Fibroblast of lung (primary cell): ENCODE measurements around the gene ANKRD33.
"Not testable (repeated sequence)": the region's sequence is repeated elsewhere in the genome, so short reads cannot be mapped to it uniquely, and the experiment has no call there.

Experiments used
- EZH2 ChIP-seq: IDR thresholded peaks from 2 replicates; pipeline ENCODE4 v1.5.1; 2012; ENCODE audit warnings: low read length, control low read depth, mild to moderate bottlenecking; ENCODE audit errors: missing control alignments
- TF ChIP-seq, protein P1 (sequence below), 2 donors: IDR thresholded peaks in 1 of 2; conservative IDR thresholded peaks in 1 of 2; 1 replicate in 1 of 2; 2 replicates in 1 of 2; pipeline ENCODE4 v1.5.1; 2011 to 2012; ENCODE audit warnings: low read length in 2 of 2, control low read depth in 1 of 2, inconsistent platforms in 1 of 2, low read depth in 1 of 2, mild to moderate bottlenecking in 1 of 2

DNA sequence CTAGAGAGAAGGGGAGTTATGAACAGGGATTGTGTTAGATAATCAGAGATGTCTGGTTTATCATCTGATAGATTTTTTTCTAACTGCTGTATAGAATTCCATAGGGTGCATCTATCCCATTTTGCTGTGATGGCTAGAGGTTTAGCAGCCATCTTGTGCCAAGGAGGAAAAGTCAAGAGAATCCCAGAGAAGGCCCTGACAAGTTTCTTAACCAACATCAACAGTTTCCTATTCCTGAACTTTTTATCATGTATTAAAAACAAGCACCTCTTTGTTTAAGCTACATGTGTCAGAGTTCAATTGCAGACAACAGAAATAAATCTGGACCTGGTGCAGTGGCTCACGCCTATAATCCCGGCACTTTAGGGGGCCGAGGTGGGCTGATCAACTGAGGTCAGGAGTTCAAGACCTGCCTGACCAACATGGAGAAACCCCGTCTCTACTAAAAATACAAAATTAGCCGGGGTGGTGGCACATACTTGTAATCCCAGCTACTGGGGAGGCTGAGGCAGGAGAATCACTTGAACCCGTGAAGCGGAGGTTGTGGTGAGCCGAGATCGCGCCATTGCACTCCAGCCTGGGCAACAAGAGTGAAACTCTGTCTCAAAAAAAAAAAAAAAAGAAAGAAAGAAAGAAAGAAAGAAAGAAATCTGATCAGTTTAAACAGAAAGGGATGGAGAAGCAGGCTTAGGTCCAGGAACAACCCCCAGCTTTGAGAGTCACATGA, 2.4 kb upstream of the ANKRD33 start:
- TF ChIP-seq, protein P1, sequence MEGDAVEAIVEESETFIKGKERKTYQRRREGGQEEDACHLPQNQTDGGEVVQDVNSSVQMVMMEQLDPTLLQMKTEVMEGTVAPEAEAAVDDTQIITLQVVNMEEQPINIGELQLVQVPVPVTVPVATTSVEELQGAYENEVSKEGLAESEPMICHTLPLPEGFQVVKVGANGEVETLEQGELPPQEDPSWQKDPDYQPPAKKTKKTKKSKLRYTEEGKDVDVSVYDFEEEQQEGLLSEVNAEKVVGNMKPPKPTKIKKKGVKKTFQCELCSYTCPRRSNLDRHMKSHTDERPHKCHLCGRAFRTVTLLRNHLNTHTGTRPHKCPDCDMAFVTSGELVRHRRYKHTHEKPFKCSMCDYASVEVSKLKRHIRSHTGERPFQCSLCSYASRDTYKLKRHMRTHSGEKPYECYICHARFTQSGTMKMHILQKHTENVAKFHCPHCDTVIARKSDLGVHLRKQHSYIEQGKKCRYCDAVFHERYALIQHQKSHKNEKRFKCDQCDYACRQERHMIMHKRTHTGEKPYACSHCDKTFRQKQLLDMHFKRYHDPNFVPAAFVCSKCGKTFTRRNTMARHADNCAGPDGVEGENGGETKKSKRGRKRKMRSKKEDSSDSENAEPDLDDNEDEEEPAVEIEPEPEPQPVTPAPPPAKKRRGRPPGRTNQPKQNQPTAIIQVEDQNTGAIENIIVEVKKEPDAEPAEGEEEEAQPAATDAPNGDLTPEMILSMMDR (conservative IDR thresholded peaks at IDR 0.05 in 1 of 2, IDR thresholded peaks at IDR 0.05 in 1 of 2; ENCODE audit: low read depth in 1 of 2, low read length in 2 of 2), result not testable (repeated sequence)
- TF ChIP-seq EZH2, result not testable (repeated sequence)
